GM12891 (cell line): ENCODE measurements around the gene HIPK2.

Experiments
- PAX5 ChIP-seq: IDR thresholded peaks from 2 replicates; pipeline ENCODE4 v1.6.1; 2011; ENCODE audit warnings: low read length, moderate library complexity, mild to moderate bottlenecking; ENCODE audit not compliant: insufficient read depth, severe bottlenecking
- POLR2A ChIP-seq: IDR thresholded peaks from 2 replicates; pipeline ENCODE4 v1.6.1; 2011; ENCODE audit warnings: low read depth, low read length, control low read depth
- POLR2AphosphoS5 ChIP-seq: IDR thresholded peaks from 2 replicates; pipeline ENCODE4 v1.6.1; 2011; ENCODE audit warnings: low read depth, low read length, control low read depth
- POU2F2 ChIP-seq: IDR thresholded peaks from 2 replicates; pipeline ENCODE4 v1.6.1; 2011; ENCODE audit warnings: low read depth, mild to moderate bottlenecking, control low read depth, low read length, moderate library complexity
- SPI1 ChIP-seq: IDR thresholded peaks from 2 replicates; pipeline ENCODE4 v1.6.1; 2011; ENCODE audit warnings: low read depth, low read length, control low read depth
- TAF1 ChIP-seq: IDR thresholded peaks from 2 replicates; pipeline ENCODE4 v1.6.1; 2011; ENCODE audit warnings: low read depth, low read length, control low read depth

DNA sequence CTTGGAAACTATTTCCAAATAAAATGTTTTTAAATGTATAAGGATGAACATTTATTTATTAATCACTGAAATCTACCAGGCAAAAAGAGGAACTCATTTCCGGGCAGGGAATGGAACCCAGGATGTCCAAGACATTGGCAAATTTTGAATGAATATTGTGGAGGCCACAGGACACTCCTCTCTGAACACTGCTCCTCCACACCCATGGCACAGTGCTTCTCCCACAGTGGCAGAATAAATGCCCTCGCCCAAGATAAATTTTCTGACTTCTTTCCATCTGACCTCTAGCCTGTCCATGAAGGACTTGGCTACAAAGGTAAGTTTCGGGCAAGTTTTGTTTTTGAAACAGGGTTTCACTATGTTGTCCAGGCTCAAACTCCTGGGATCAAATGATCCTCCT lies 39.0 kb downstream of the HIPK2 start:
- TF ChIP-seq POLR2A = no peak
- no peak for TF ChIP-seq POLR2AphosphoS5
- no peak for TF ChIP-seq TAF1
- TF ChIP-seq PAX5 = no peak
- no peak for TF ChIP-seq POU2F2
- peak; percentile 45; the same call in 1 of the 2 replicates for TF ChIP-seq SPI1
